SK-N-SH treated with all-trans-retinoic acid at 6 μM for 48 hours (cell line): ENCODE measurements around the gene ADRA2B.
"Not testable (repeated sequence)": the region's sequence is repeated elsewhere in the genome, so short reads cannot be mapped to it uniquely, and the experiment has no call there.

ENCODE experiments used
- OSR1 ChIP-seq: fragments of 250-450 bp; sonication (Bioruptor Pico); IDR thresholded peaks from 2 replicates; pipeline ENCODE4 v1.8.0; 2022; ENCODE audit warnings: moderate library complexity, mild to moderate bottlenecking, inconsistent platforms
- SNAI2 ChIP-seq: fragments of 250-450 bp; sonication (Bioruptor Pico); IDR thresholded peaks from 2 replicates; pipeline ENCODE4 v1.5.0; 2020; ENCODE audit warnings: mild to moderate bottlenecking, moderate library complexity
- TF ChIP-seq, protein P1 (sequence below): fragments of 250-450 bp; sonication (Bioruptor Pico); IDR thresholded peaks from 2 replicates; pipeline ENCODE4 v1.5.1; 2021; ENCODE audit warnings: mild to moderate bottlenecking, moderate library complexity
- TF ChIP-seq, protein P2 (sequence below): fragments of 250-450 bp; sonication (Bioruptor Pico); IDR thresholded peaks from 2 replicates; pipeline ENCODE4 v1.5.0; 2020; ENCODE audit warnings: mild to moderate bottlenecking, moderate library complexity

DNA sequence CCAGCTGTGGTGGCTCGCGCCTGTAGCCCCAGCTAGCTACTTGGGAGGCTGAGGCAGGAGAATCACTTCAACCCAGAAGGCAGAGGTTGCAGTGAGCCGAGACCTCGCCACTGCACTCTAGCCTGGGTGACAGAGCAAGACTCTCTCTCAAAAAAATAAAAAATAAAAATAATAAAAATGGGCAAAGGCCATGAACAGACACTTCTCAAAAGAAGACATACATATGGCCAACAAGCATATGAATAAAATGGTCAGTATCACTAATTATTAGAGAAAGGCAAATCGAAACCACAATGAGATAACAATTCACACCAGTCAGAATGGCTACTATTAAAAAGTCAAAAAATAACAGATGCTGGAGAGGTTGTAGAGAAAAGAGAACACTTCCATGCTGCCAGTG lies 44.0 kb upstream of the ADRA2B start:
- TF ChIP-seq, protein P1, sequence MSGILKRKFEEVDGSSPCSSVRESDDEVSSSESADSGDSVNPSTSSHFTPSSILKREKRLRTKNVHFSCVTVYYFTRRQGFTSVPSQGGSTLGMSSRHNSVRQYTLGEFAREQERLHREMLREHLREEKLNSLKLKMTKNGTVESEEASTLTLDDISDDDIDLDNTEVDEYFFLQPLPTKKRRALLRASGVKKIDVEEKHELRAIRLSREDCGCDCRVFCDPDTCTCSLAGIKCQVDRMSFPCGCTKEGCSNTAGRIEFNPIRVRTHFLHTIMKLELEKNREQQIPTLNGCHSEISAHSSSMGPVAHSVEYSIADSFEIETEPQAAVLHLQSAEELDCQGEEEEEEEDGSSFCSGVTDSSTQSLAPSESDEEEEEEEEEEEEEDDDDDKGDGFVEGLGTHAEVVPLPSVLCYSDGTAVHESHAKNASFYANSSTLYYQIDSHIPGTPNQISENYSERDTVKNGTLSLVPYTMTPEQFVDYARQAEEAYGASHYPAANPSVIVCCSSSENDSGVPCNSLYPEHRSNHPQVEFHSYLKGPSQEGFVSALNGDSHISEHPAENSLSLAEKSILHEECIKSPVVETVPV (CRISPR knock-in tag), result not testable (repeated sequence)
- TF ChIP-seq, protein P2, sequence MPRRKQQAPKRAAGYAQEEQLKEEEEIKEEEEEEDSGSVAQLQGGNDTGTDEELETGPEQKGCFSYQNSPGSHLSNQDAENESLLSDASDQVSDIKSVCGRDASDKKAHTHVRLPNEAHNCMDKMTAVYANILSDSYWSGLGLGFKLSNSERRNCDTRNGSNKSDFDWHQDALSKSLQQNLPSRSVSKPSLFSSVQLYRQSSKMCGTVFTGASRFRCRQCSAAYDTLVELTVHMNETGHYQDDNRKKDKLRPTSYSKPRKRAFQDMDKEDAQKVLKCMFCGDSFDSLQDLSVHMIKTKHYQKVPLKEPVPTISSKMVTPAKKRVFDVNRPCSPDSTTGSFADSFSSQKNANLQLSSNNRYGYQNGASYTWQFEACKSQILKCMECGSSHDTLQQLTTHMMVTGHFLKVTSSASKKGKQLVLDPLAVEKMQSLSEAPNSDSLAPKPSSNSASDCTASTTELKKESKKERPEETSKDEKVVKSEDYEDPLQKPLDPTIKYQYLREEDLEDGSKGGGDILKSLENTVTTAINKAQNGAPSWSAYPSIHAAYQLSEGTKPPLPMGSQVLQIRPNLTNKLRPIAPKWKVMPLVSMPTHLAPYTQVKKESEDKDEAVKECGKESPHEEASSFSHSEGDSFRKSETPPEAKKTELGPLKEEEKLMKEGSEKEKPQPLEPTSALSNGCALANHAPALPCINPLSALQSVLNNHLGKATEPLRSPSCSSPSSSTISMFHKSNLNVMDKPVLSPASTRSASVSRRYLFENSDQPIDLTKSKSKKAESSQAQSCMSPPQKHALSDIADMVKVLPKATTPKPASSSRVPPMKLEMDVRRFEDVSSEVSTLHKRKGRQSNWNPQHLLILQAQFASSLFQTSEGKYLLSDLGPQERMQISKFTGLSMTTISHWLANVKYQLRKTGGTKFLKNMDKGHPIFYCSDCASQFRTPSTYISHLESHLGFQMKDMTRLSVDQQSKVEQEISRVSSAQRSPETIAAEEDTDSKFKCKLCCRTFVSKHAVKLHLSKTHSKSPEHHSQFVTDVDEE (CRISPR knock-in tag), result not testable (repeated sequence)
- not testable (repeated sequence) for TF ChIP-seq OSR1; SNAI2 (CRISPR knock-in tag)
